ENCODE measurements around the gene HOXB1.

GRCh38 chr17:48558831-48559121, 28.0 kb upstream of the HOXB1 start:
- no peak for TF ChIP-seq POLR2AphosphoS5 (IDR thresholded peaks at IDR 0.05)
- TF ChIP-seq, protein P1, sequence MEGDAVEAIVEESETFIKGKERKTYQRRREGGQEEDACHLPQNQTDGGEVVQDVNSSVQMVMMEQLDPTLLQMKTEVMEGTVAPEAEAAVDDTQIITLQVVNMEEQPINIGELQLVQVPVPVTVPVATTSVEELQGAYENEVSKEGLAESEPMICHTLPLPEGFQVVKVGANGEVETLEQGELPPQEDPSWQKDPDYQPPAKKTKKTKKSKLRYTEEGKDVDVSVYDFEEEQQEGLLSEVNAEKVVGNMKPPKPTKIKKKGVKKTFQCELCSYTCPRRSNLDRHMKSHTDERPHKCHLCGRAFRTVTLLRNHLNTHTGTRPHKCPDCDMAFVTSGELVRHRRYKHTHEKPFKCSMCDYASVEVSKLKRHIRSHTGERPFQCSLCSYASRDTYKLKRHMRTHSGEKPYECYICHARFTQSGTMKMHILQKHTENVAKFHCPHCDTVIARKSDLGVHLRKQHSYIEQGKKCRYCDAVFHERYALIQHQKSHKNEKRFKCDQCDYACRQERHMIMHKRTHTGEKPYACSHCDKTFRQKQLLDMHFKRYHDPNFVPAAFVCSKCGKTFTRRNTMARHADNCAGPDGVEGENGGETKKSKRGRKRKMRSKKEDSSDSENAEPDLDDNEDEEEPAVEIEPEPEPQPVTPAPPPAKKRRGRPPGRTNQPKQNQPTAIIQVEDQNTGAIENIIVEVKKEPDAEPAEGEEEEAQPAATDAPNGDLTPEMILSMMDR (IDR thresholded peaks at IDR 0.05): no peak

All from suprapubic skin (tissue), 3 donors.